ENCODE data around the gene SYT11.
"Not testable (repeated sequence)": the region's sequence is repeated elsewhere in the genome, so short reads cannot be mapped to it uniquely, and the experiment has no call there.

SYT11 gene

GRCh38 chr1:155897746-155898145 lies 38.4 kb downstream of the SYT11 start:
- no peak for DNase-seq (ENCODE audit: low read depth)

DNA sequence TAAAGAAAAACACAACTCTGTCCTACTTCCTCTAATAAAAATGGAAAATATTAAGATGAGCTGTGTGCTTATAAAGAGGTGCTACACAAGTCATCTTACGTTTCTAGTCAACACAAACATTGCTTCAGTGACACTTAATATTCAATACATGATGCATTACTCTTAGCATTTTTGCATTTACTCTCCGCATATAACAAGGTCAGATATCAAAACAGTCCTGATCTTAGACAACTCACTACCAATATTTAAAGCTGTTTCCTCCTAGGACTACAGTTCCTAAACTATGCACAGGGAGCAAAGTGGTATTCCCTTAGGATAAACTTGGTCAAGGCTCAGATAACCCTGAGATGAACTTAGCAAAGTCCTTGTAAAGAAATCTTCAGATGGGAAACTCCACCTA lies 39.5 kb downstream of the SYT11 start:
- no peak for DNase-seq (ENCODE audit: low read depth)

- no peak for DNase-seq (ENCODE audit: low read depth)
Measured at GRCh38 chr1:155899683-155900082, 40.3 kb downstream of the SYT11 start.

- DNase-seq (ENCODE audit: low read depth), result no peak
Measured at GRCh38 chr1:155900161-155900560, 40.8 kb downstream of the SYT11 start.

- no peak for DNase-seq (ENCODE audit: low read depth)
Measured at GRCh38 chr1:155904261-155904660, 44.9 kb downstream of the SYT11 start.

- no peak for DNase-seq (ENCODE audit: low read depth)
Measured at GRCh38 chr1:155909894-155910293, 50.5 kb downstream of the SYT11 start.

- no peak for DNase-seq (ENCODE audit: low read depth)
Measured at GRCh38 chr1:155910621-155911121, 51.3 kb downstream of the SYT11 start.

- peak; percentile 70 for DNase-seq (ENCODE audit: low read depth)
Measured at GRCh38 chr1:155911156-155912055, 52.0 kb downstream of the SYT11 start, which contains the start of gene RIT1. Gene RIT1, minus strand, starts transcription at chr1:155911349. Its CDS starts 588 bp downstream, at chr1:155910761.

DNA sequence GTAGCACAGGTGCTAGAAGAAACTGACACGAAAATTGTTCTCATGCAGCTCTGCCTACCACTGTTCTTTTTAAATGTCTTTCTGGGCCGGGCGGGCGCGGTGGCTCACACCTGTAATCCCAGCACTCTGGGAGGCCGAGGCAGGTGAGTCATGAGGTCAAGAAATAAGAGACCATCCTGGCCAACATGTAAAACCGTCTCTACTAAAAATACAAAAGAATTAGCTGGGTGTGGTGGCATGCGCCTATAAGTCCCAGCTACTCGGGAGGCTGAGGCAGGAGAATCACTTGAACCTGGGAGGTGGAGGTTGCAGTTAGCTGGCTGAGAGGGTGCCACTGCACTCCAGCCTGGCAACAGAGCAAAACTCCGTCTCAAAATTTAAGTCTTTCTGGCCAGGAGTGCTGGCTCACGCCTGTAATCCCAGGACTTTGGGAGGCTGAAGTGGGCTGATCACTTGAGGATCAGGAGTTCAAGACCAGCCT lies 52.7 kb downstream of the SYT11 start:
- DNase-seq (ENCODE audit: low read depth), result no peak

DNA sequence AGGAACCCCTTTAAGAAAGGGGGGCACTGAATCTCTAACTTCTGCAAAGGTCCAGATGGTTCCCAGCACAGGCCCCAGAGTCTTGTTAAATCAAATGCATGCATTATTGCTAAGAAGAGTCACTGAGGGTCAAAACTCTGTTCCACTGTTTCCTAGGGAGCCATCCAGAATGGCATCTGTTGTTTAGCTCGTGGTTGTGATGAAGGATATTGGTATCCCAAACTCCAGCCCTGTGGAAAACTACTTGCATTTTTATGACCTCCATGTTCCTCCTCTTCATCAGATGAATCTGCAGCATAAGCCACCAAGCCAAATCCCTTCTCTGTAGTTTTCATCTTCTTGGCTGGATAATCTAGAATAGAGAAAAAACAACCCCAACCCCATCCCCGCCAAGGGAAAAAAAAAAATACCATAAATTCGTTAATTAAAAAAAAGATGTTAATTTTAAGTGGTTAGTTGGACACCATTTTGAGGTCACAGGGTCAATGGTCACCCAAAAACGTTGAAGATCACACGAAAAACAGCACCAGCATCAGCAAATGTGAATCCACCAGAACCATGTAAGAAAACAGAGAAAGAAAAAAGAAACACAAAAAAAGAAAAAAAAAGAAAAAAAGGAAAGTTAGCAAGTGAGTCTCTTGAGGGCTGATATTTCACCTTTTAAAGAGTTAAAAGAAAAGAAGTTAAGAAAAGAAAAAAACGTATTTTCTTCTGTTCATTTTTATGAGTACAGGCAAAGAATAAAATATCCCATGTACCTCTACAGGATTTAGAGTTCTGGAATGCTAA lies 54.8 kb downstream of the SYT11 start:
- DNase-seq (ENCODE audit: low read depth), result no peak

DNA sequence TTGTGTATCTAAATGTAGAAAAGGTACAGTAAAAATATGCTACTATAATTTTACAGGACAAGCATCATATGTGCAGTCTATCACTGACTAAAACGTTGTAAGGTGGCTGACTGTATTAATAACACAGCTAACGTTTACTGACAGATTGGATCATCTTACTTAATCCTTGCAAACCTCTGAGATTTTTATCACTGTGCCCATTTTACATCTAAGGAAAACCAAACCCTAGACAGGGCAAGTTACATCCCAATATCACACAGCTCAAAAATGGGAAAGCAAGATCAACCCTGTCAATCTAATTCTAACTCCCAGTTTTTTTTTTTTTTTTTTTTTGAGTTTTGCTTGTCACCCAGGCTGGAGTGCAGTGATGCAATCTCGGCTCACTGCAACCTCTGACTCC lies 59.3 kb downstream of the SYT11 start:
- no peak for DNase-seq (ENCODE audit: low read depth)

DNA sequence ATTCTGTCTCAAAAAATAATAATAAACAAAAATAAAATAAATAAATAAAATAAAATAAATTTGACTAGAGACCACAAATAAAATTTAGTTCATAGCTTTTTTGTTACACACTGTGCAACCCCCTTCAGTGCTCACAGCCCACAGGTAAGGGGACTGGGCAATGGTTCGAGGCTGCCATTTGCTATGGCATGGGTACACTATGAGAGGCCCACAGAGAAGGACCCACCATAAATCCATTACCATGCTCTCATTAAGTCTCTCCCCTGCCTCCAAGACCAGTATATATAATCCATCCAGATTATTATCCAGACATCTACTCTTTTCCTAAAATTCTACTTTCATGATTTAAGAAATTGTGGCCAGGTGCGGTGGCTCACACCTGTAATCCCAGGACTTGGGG lies 60.4 kb downstream of the SYT11 start:
- DNase-seq (ENCODE audit: low read depth), result no peak

DNA sequence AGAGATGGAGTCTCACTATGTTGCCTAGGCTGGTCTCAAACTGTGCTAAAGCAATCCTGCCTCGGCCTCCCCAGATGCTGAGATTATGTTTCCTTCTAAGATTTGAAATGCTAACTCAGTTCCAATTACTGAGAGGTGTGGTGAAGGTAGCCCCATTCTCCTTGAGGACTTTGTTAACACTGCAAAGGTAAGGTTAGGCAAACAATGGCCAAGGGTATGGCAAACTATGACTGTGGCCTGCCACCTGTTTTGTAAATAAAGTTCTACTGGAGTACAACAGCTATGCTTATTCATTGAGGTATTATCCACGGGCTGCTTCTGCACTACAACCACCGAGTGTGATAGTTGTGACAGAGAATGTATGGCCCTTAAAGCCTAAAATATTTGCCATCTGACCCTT lies 61.4 kb downstream of the SYT11 start:
- DNase-seq (ENCODE audit: low read depth), result no peak

DNA sequence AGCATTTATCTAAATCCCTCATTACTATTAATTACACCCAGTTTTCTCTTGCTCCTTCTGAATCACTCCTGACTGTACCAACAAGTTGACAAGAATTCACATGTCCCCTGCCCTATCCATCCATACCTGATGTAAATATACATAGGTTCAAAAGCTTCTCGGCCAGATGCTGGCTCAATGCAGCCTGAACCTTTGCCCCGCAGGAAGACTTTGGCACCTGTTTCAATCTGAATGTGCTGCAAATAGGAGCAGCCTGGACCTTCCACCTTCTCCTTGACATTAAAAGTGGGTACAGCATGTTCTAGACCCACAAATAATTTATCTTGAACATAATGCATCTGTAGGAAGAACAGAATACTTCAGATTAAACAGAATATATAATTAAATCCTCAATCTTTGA lies 66.1 kb downstream of the SYT11 start:
- DNase-seq (ENCODE audit: low read depth), result no peak

DNA sequence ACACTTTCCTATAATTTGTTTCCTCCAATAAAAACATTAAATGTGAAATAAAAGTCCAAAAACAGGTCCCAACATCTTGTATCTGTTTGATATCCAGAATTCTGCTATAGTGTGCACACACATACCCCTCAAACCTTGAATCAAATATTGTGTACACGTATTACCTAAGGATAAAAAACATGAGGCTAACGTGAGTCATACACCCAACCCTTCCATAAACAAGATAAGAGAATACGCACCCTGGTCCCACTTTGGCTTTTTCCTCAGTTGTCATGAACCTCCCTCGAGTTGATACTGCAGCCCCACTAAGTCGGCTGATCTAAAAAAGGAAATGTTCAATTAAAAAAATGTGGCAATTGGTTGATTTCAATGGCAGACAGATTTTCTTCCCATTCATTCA lies 69.7 kb downstream of the SYT11 start:
- DNase-seq (ENCODE audit: low read depth), result no peak

- DNase-seq (ENCODE audit: low read depth), result not testable (repeated sequence)
Measured at GRCh38 chr1:155930725-155931124, 71.4 kb downstream of the SYT11 start.

- no peak for DNase-seq (ENCODE audit: low read depth)
Measured at GRCh38 chr1:155931332-155932038, 72.1 kb downstream of the SYT11 start.

- no peak for DNase-seq (ENCODE audit: low read depth)
Measured at GRCh38 chr1:155932081-155932480, 72.7 kb downstream of the SYT11 start.

- no peak for DNase-seq (ENCODE audit: low read depth)
Measured at GRCh38 chr1:155932487-155932886, 73.1 kb downstream of the SYT11 start.

GRCh38 chr1:155933591-155934096 lies 74.3 kb downstream of the SYT11 start:
- DNase-seq (ENCODE audit: low read depth), result no peak

DNA sequence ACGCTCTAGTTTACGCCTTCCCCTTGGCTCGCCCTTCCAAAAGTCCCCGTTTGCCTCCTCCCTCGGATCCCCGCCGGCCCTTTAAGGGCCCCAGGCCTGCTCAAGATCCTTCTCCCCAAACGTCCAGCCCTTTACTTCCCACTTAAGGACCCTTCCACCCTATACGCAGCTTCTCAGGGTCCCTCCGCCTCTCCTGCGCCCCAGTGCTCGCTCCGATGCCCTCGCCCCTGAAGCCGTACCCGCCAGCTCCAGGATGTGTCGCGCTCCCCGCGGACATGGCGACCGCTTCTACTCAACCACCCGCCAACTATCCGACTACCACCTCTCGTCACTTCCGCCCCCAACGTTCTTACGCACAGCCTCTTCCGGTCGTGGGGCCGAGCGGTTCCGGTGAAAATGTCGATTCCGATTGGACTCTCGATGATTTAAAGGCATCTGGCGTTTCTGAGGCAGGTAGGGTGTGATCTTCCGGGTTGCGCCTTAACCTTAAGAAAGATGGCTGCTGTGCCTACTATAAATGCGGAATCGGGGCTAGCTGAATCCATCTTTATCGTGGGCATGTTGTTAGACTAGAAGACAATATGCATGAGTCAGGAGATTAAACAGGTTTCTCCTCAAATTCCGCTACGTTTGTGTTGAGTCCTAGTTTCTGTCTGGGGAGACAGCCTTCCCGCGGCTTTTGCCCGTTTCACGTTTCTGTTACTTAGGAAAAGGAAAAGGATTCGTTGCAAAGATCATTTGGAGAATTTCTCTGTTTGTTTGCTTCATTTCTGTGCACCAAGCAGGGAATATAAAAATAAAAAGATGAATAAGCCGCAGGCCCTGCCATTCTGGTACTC lies 74.9 kb downstream of the SYT11 start, which contains the start of gene KHDC4:
Gene KHDC4 (minus strand): TSS at position 317 of the 839 bp plus-strand sequence. CDS start 40 bp downstream, at position 277.
- DNase-seq (ENCODE audit: low read depth), result peak; percentile 93
